Measurements from ENCODE around the gene PEAR1.

The PEAR1 gene, protein sequence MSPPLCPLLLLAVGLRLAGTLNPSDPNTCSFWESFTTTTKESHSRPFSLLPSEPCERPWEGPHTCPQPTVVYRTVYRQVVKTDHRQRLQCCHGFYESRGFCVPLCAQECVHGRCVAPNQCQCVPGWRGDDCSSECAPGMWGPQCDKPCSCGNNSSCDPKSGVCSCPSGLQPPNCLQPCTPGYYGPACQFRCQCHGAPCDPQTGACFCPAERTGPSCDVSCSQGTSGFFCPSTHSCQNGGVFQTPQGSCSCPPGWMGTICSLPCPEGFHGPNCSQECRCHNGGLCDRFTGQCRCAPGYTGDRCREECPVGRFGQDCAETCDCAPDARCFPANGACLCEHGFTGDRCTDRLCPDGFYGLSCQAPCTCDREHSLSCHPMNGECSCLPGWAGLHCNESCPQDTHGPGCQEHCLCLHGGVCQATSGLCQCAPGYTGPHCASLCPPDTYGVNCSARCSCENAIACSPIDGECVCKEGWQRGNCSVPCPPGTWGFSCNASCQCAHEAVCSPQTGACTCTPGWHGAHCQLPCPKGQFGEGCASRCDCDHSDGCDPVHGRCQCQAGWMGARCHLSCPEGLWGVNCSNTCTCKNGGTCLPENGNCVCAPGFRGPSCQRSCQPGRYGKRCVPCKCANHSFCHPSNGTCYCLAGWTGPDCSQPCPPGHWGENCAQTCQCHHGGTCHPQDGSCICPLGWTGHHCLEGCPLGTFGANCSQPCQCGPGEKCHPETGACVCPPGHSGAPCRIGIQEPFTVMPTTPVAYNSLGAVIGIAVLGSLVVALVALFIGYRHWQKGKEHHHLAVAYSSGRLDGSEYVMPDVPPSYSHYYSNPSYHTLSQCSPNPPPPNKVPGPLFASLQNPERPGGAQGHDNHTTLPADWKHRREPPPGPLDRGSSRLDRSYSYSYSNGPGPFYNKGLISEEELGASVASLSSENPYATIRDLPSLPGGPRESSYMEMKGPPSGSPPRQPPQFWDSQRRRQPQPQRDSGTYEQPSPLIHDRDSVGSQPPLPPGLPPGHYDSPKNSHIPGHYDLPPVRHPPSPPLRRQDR

DNA sequence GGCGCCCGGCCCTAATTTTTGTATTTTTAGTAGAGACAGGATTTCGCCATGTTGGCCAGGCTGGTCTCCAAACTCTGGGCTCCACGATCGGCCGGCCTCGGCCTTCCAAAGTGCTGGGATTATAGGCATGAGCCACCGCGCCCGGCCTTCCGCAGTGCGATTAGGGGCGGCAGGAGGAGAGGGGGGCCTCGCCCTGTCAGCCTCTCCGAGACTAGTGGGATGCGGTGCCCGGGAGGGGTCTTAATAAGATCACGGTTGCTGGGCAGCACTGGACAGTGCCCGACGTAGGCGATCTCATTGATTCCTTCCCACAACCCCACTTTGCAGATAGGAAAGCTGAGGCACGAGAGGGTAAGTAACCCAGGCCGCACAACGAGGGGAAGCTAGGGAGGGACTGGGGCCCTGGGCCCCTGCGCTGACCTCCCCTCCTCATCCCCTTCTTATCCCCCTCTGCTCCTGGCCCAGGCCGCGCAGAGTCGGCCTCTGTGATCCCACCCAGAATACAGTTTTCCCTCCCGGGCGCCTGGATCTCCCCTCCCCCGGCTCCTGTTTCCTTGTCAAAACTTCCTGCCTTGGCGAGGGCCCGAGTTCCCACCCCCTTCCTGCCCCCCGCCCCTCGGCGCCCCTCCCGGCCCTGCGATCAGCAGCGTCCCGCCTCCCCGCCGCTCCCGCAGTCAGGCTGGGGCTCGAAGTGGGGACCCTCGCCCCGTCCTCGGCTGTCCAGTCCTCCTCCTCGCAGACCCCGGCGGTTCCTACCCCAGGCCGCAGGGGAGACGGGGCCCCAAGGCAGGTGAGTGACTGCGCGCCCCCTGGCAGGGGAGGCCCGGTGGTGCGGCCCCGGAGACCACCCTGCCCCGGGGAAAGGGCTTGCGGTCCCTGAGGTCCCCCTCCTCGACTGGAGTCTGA lies at the start of gene PEAR1:
PEAR1 (plus strand) TSS at position 671 of the 906 bp plus-strand sequence. CDS start 10,209 bp downstream, outside the sequence.
- peak; percentile 83 for DNase-seq

DNA sequence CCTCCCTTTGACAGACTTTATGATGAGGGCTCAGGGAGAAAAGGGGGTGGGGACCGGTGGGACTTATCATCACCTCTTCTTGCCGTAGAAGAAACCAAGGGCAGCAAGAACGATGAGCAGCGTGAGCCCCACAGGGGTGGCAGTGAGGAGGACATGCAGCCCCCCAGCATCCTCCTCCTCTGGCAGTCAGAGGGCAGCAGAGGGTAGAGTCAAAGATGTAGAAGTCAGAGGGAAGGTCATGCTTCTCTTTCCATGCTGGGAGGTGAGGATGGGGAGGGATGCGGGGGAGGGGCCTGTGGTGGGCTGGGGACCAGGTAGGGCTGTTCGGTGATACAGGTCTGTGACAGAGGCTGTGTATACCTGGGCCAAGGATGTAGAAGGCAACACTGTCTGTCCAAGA lies 49.4 kb upstream of the PEAR1 start:
- DNase-seq = no peak

DNA sequence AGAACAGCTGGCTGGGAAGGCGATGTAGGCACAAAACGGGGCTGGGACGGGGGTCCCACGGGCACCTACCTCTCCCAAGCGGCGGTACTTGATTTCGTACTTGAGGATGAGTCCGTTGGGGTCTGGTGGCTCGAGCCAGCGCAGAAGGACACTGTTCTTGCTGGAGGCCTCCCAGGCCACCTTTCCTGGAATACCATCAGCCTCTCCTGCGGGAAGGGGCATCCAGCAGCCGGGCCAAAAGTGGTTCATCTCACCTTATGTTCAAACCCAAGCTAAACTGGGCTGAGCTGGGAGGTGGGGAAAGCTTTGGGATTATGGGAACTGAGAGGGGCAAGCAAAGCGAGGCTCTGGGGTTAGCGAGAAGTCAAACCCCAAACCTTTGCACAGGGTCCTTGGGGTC lies 48.9 kb upstream of the PEAR1 start:
- DNase-seq = no peak

DNA sequence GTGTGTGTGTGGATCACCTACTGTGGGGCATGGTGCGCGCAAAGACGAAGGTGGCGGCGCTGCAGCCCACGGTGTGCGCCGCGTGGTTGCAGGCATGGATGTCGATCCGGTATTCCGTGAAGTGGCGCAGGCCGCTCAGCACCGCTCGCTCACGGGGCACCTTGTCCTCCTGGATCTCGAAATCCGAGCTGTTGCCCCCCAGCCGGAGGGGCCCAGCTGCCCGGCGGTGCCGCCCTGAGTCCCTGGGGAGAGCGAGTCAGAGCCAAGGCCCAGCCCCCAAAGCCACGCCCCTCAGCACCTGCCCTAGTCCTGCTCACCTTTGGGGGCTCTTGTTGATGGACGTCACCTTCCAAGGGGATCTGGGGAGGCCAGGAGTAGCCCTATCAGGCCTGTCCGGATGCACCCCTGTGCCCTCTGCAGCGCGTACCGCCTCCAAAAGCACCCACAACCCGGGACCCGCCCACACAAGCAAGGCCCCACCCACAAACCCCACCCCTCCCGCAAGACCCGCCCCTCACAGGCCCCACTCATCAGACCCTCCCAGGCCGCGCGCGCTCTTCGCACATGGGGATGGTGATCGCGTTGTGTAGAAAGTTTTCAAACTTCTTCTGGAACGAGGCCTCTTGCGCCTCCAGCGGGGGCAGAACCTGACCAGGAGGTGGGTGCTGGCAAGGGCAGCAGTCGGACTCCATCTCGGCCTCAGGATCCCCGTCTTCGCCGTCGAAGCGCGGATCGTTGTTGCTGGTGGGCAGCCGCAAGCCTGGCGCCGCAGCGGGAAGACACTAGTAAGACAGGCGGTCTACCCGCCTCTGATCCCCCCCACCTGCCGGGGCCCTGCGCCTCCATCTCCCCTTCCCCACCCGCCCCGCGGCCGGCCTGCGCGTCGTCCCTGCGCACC lies 48.2 kb upstream of the PEAR1 start:
- no peak for DNase-seq

DNA sequence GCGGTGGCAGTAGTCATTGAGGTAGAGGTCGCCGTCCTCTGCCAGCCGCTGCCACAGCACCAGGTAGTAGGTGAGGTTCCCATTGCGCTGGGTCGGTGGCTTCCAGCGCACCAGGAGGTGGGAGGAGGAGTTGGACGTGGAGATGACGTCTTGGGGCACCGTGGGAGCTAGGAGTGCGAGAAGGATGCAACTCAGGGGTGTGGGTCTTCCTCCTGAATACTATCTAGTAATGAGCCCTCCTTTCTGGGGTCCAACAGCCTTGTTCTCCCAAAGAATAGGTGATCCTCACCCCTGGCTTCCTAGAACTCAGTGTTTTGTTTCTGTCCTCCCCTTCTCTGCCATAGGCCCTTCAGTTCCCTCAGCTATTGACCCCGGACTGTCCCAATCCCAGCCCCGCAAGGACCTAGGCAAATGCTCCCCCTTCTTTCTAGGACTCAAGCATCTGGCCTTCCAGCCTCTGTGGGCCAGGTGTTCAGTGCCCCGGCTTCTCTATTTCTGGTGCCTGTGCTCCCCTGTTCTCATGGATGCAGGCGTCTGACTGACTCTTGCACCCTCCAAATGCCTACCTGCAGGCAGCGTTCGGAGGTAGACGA lies 47.5 kb upstream of the PEAR1 start:
- DNase-seq = no peak

DNA sequence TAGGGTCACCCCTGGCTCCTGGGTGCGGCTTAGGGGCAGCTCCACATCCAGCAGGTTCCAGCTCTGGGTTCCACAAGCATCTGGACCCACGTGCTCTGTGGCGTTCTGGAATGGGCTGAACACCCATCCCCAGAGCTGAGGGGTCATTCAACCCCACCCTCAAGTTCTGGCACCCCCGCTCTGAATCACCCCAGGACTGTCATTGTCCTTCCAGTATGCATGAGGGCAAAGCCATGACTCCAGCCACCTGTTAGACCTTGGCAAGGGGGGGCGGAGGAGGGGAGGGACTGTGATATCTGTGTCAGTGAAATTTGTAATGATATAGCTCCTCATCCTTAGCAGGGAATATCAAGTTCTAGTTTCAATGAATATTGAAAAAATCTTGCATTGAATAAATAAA lies 46.9 kb upstream of the PEAR1 start:
- DNase-seq = no peak

DNA sequence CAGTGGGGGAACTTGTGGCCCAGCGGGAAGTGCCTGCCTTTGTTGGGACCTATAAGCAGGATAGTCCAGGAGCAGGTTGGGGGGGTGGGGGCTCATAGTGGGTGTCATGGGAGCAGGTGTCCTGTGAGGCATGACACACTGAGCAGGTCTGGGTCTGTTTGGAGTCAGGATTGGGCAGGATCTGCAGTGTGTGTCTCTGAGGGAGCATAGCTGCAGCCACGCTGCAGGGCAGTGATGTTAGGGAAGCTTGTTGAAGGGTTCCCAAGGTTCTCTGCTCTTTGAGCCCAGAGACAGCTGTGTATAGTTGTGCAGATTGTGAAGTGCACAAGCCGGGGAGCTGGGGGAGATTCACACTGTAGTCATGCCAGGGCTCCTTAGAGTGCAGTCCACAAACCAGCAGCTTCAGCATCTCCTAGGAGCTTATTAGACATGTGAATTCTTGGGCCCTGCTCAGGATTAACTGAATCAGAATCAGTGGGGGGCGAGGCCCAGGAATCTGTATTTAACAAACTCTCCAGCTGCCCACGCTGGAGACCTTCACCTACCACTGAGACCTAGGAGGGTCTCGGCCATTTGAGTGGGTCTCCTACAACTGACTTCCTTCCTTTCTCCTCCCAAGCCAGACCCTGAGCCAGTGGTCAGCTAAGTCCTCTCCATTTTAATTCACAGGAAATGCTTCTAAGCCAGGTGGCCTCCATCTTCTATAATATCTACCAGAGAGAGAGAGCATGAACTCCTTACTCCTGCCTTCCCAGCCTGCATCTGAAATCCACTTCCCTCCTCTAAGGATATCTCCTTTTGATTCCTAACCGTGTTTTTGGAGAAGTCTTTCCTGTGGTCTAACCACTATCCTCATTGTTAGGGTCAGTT lies 45.7 kb upstream of the PEAR1 start:
- DNase-seq = no peak

DNA sequence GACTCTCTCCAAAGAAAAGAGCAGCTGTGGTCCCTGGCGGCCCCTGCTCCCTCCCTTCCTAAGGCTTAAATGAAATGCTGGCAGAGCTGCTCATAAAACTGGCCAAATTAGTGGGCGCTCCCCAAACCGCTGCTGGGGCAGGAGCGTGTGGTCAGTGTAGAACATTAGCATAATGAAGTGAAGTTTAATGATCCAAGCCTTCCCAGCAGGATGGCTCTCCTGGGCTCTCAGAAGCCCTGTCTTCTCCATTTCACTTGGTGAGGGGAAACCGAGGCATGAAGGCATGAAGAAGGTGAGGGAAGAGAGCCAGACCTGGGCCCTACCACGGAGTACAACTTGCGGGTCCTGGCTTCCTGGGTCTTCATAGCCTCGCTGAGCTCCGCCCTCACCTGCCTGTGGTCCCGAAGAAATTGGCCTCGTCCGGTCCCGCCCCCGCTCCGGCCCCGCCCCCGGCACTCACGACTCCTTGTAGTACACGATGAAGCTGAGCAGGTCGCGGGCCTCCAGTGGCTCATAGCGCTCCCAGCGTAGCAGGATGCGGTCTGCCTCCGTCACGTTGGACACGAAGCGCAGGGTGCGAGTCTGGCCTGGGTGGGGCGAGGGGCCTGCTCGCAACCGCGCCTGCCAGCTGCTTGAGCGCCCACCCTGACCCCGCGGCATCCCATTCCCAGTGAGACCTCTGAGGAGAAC lies 44.9 kb upstream of the PEAR1 start:
- DNase-seq = peak; percentile 90

DNA sequence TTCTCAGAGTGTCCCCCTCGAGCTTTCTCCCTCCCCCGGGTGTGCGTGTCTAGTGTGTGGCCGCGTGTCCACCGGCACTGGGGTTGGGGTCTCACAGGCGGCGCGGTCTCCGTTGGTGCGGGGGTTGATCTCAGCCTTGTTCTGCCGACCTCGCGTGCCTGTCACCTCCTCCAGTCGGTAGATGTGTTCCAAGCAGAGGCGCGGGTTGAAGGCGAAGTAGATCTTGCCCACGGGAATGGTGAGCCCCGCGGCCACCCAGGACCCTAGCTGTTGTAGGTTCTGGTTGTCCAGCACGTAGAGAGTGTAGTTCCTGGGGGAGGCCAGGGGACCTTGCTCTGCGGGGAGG lies 44.4 kb upstream of the PEAR1 start:
- no peak for DNase-seq

DNA sequence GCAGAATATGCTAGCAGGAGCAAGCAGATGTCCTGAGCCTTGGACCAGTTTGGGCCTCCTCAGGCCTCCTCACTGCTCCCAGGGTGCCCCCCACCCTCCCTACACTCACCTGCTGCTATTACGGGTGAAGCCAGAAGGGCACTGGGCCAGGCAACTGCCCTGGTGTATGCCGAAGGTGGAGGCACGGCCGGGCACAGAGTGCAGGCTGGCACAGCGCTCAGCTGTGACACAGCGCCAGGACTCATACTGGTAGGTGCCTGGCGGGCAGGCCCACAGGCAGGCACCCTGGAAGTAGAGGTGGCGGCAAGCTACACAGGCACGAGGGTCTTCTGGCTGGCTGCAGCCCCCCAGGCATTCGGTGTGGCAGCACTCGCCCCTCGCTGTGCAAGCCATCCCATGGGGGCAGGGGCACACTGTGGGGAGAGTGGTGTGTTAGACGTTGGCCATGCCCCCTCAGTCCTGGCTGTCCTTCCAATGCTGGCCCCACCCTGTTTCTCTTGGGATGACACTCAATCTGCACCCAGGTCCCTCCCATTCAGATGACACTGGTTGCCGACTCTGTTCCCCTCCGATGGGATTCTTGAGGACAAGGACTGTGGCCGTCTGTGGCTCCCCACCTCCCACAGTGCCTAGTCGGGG lies 41.6 kb upstream of the PEAR1 start:
- DNase-seq = no peak

DNA sequence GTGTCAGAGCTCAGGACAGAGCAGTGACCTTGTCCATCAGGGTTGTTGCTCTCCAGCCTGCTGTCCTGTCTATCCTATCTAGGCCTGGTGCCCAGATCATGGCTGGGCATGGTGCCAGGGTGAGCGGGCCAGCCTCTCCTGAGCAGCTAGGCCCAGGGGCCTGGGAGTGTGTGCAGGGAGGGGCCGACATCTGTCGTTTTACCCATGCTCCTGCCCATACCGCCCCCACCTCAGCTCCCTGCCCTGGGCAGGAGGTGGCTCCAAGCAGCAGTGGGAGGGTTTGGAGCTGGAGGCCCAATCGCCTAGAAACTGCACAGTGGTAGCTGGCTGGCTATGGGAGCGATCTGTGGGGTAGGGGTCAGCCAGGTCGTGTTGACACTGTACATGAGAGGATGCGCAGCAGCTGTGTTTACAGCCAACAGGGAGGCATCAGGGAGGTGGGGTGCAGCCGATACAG lies 41.1 kb upstream of the PEAR1 start:
- no peak for DNase-seq

DNA sequence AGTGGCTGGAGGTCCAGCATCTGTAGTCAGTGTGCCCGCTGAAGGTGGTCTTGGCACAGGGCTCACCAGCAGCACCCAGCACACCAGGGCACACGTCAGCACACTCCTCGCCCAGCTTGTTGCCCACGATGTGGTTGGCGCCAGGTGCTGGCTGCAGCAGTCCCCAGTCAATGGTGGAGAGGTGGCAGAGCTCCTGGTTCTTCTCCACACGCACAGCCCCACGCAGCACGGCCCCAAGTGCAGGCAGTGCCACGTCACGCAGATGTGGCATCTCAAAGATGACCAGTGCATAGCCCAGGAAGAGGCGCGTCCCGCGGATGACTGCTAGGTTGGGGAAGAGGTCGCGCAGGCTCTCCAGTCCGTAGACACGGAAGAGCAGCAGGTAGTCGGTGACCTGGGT lies 39.8 kb upstream of the PEAR1 start:
- DNase-seq = no peak

DNA sequence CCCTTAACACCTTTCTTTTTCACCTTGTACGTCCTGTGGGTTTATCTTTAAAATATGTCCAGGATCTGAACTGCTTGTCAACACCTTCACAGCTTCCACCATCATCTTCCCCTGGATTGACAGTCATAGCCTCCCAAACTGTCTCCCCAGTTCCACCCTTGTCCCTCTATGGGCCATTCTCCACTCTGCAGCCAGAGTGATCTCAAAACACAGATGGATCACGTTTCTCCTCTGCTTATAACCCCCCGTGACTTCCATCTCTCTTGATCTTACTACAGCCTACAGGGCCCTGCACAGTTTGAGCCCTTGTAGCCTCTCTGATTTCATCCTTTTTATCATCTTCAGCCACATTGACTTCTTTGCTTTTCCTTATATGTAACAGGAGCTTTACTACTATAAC lies 38.9 kb upstream of the PEAR1 start:
- no peak for DNase-seq

DNA sequence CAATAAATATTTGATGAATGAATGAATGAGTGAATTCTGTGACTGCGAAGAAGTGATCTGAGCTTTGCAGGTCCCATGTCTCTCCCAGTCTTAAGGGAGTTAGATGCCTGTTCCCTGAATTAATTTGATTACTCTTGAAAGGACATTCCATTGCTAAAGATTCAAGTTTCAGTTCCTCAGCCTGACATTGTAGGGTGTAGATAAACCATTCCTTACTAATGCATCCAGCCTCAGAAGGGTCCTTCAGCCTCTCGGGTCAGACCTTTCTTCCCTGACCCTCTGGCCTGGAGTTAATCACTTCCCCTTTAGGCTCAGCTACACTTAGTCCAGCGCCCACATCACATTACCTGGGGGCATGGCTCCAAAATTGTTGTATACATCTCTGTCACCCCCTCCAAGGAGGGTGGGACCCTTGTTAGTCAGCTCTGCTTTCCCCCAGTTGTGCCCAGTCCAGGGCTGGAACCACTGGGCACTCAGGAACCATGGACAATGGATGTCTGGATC lies 37.2 kb upstream of the PEAR1 start:
- DNase-seq = no peak

DNA sequence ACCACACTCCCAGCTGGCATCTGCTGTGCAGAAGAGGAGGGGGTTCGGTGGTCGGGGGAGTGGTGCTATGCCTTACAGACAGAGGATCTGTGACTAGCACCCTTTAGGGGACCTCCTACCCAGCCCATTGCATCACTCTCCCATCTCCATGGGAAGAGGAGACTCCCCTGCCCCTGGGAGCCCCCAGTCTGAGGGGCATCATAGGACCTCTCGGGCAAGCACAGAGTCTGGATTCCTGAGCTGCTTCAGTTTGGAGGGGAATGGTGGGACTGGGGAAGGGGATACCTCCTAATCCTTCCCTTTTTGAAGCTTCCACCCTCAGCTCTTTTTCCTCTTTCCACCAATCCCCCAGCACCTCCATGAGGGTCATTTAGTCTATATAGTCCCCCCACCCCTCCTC lies 36.0 kb upstream of the PEAR1 start:
- DNase-seq = no peak

DNA sequence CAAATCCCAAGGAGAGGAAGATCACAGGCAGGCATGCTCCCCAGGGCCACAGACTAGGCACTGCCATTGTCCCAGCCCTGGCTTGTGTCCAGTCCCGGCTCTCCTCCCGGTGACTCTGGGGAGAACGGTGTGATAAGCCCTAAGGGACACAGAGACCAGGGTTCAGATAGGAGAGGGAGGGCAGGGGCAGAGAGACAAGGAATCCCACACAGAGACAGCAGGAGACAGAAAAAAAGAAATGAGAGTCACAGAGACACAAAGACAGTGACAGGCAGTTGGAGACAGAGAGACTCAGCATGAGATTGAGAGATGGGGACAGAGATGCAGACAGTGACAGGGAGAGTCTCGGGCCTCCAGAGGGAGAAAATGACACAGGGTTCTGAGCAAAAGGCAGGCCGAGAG lies 35.0 kb upstream of the PEAR1 start:
- no peak for DNase-seq

DNA sequence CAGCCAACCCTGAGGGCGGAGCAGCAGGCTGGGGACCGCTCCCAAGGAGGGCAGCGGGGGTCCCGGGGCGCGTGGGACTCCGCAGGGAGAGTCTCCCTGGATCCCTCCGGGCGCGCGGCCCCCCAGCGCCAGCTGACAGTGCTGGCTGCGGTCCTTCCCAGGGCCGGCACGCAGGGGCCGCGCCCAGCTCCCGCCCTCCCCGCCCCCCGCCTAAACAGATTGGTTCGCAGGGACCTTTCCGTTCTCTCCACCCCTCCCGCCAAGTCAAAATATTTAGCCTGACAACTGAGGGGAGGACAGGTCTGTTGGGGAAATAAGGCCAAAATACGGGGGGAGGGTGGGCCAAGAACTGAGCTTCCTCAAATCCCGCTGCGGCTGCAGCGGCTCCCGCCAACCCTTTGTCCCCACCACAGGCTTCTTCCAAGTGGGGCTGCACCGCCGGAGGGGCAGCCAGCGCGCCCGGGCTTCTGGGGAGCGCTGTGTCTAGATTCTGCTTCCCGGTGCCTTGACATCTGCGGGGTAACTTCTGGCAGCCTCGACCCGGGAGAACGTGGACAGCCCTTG lies 34.5 kb upstream of the PEAR1 start, which contains the start of gene INSRR:
INSRR (minus strand) TSS at position 159 of the 564 bp plus-strand sequence. CDS start 496 bp downstream, outside the sequence.
- DNase-seq = no peak

DNA sequence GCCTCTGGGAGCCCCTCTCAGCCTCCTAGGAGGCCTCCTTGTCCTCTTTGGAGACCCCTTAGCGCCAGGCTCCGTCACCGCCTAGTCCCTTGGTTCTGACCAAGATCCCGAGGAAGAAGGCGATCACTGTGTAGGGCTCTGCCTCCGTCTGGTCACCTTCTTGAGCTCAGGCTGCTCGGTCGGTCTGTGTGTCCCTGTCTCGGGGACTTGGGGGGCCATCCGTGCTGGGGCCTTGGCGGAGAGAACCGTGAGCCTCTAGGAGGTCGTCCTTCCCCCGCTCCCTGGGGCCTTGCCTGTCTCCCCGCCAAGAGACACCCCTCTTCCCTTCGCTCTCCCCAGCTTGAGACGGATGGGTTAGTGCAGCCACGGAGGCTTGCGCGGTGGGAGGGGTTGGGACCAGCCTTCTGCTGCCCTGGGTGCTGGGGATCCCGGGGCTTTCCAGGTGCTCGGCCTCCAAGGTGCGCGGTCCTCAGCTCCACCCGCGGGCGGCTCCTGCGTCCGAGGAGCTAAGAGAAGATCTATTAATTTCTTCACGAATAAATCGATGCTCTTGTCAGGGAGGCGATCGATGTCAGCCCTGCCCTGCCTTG lies 33.9 kb upstream of the PEAR1 start:
- no peak for DNase-seq

Measured in islet precursor cell (in vitro differentiated cells).